NK-92 treated with Interleukin-12 subunit alpha and Interleukin-12 subunit beta, amount 100 ng/mL, for 24 hours (cell line): Measurements from ENCODE around the gene PLCL2.

Source experiments
- DNase-seq: peaks from one replicate; lab custom pipeline; 2025; lab: John Stamatoyannopoulos, UW

PLCL2 gene

DNA sequence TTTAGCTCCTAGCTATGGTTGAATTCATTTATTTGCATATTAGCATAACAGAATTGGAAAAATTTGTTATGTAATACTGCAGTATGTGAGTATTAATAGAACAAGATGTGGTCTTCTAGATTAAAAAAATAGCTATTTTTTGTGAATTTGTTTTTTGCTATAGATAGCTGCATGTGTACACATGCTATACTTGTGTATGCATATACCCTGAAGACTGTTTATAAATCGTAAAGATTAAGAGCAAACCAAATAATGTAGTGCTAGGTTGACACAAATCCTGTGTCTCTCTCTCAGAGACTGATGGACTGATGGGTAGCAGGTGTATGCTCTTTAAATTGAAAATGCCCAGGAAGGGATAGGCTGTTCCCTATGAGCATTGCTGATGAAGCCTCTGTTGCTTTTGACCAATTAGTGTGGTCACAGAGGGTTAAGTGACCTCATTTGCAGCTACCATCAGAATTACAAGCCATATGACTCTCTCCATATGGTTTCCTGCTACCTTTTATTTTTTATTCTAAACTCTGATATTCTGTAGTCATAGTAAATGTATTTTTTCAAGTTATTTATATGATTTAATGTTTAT lies 9.0 kb downstream of the PLCL2 start:
- DNase-seq = no peak

GRCh38 chr3:16896094-16896627 lies 11.4 kb downstream of the PLCL2 start:
- DNase-seq = no peak

DNA sequence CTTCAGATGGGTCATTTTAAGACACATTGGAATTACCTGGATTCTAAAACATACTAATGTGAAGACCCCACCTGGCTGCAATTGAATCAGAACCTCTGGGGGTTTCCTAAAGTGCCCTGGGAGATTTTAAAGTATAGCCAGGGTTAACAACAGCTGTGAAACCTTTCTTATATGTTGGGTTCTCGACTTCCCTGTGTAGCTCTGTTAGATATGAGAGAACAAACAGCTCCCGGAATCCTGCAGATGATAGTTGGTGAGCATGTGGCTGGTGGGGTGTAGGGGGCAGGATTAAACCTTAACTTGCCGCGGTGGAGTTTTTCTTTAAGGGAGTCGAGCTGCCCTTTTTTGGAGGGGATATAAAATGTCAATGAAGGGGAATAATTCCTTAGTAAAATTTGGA lies 12.1 kb downstream of the PLCL2 start:
- no peak for DNase-seq

- no peak for DNase-seq
Measured at GRCh38 chr3:16897254-16897926, 12.6 kb downstream of the PLCL2 start.

GRCh38 chr3:16898595-16899395 lies 14.0 kb downstream of the PLCL2 start:
- no peak for DNase-seq

DNA sequence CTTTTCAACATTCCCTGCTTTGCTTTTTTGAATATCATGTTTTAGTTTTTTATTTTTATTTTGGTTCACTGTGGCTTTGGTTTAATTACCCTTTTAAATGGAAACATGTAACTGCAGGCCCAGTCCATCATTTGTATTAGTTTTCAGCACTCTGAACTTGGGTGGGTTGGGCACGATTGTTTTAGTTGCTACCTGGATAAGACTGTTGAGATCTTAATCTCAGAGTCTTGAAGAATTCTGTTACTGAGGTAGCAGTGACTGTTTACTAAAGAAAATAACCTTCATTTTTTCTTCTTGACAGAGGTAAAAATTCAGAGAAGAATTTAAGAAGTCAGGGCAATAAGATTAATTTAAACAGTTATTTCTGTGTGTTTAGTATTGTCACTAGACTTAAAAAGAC lies 15.2 kb downstream of the PLCL2 start:
- DNase-seq = no peak

- no peak for DNase-seq
Measured at GRCh38 chr3:16900779-16901440, 16.2 kb downstream of the PLCL2 start.

DNA sequence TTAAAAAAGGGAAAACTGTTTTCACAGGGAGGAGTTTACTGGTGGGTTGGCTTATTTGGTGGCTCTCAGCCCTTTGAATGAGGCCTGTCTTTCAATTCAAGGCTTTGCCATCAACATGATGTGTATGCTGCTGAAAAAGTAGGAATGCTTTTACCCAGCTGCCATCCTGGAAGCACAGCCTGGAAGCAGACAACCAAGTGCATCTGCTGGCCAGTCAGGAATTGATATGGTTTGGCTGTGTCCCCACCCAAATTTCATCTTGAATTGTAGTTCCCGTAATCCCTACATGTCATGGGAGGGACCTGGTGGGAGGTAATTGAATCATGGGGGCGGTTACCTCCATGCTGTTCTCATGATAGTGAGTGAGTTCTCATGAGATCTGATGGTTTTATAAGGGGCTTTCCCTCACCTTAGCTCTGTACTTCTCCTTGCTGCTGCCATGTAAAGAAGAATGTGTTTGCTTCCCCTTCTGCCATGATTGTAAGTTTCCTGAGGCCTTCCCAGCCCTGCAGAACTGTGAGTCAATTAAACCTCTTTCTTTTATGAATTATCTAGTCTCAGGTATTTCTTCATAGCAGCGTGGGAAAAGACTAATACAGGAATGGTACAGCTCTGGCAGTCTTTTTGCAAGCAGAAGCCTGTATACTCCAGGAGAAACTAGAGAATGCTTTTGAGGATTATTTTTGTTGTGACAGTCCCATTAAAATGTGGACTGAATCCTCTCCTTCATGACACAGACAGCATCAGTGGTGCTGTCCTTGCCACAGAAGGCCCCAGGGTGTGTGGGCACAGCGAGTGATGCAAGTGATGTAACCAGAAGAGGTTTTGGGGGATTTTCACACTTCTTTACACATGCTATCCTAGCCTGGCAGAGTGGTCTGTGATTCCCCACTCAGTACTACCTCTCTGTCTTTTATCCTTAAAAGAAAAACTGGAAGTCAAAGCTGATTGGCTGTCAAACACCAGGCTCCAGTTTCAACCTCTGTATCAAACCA lies 20.0 kb downstream of the PLCL2 start:
- peak; percentile 27 for DNase-seq

- DNase-seq = no peak
Measured at GRCh38 chr3:16905704-16906103, 20.9 kb downstream of the PLCL2 start.

DNA sequence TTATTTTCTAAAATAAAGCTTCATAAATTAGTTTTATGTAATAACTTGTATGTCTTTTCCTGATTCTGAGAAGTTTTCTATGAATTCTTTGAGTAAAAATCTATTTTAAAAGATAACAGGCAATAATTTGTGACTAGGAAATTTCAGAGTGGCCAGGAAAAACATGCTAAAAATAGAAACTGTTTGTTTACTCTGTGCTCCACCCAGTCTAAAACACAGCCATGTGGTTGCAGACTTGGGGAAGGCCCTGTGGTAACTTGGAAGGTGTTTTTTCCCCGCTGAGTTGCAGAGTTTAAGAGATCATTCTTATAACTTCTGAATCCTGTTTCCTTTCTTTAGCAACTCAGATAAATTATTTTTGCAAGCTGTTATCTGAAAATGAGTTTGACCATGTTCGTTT lies 21.9 kb downstream of the PLCL2 start:
- DNase-seq = no peak

DNA sequence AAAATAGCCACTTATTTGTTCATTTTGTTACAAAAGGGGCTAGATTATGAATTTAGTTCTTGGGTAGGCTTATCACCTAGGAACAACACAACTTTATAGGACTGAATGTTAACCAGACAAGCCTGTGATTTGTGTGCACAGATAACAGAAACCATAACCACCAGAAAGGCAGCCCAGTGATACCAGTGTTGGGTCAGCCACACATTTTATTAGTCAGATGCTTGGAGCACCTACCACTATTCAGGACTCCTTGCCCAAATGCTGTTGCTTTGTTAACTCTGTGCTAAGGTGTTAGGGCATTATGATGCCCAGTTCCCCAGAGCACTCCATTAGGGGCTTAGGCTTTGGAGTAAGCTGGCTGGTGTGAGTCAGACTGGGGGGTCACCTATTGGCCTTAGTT lies 22.5 kb downstream of the PLCL2 start:
- no peak for DNase-seq

DNA sequence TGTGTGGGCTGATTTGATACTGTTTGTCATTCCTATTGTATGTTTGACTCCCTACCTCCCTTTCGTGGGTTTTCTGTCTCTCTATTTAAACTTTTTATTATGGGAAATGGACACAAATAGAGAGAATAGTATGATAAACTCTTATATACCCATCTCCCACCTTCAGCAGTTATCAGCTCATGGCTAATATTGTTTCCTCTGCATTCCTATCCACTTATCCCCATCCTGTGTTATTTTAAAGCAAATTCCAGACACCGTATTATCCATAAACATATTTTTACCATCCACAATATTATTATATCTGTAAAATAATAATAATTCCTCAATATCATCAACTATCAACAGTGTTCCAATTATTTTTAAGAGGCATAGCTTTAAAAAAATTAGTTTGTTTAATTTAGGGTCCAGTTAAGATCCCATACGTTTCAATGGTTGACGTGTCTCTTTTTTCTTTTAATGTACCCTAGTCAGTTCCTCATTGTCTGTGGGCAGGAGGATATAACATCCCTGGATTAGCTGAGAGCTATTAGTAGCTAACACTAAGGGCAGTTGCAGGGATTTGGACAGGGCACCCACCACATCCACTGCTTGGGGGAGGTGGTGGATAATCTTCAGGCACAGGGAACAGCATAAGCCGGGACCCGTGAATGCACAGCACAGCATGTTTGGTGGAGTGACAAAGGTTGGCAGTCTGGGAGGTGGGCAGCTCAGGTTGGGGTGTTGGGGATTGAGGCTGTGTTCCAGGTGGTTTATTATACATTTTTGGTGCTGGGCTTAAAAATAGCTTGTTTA lies 23.5 kb downstream of the PLCL2 start:
- DNase-seq = no peak

DNA sequence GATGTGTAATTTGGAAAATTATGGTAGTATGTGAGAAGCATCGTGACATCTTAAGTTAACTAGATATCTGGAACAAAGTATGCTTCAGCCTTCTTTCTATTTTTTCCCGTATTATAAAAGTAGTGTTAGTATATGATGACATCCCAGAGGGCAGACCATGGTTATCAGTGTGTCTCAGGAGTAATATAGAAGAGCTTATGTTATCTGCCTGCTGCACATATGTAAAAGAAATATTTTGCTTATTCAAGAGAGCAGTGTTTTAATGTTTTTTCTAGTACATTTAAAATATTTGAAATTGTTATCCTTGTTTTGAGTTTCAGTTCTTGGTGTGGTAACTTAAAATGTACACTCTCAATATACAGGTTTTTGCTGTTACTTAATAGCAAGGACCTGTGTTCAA lies 24.1 kb downstream of the PLCL2 start:
- DNase-seq = no peak

DNA sequence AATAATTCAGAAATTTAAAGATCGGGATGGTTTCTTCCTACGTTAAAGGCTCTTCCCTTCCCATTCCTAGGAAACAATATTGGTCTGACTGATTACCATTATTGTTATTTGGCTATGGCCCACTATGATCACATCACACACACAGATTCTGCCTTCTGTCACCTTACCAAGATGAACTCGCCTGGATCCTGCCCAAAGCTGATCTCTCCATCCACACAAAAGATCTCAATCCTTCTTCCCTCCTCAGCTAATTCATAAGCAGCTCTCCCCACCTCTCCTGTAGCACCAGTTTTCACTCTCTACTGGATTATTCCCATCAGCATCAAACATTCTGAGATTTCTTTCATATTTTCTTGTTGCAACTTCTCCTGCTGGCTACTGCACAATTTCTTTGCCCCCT lies 25.0 kb downstream of the PLCL2 start:
- no peak for DNase-seq

DNA sequence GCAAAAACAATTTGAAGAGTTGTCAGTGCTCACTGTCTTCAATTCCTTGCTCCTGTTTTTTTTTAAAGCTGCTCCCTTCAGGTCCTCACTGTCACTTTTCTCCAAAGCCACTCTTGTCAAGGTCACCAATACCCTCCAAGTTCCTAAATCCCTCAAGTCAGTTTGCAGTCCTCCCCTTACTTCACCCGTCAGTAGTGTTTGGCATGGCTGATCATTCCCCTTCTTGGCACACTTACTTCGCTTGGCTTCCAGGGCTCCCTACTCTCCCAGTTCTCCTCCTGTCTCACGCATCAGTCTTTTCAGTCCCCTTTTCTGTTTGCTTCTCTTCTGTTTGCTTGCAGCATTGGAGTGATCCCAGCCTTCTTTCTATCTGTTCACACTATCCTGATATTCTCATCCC lies 25.5 kb downstream of the PLCL2 start:
- no peak for DNase-seq

DNA sequence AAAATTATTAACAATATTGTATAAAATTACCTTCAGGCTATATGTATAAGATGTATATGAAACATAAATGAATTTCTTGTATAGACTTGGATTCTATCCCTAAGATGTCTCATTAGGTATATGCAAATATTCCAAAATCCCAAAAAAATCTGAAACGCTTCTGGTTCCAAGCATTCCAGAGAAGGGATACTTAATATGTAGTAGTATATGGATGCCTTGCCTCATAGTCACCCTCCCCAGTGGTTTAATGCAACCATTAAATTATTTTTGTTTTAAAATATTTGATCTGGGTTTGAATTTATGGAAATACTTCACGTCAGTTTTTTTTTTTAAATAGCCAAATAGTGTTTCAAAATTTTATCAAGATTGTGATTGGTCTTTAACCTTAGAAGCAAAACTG lies 27.2 kb downstream of the PLCL2 start:
- DNase-seq = no peak

- no peak for DNase-seq
Measured at GRCh38 chr3:16912400-16913263, 27.9 kb downstream of the PLCL2 start.

- no peak for DNase-seq
Measured at GRCh38 chr3:16913264-16913580, 28.5 kb downstream of the PLCL2 start.

- DNase-seq = no peak
Measured at GRCh38 chr3:16916840-16917239, 32.1 kb downstream of the PLCL2 start.
